OCI-LY1 (cell line): ENCODE measurements around the gene IL1F10.

ENCODE experiments used
- H2AFZ ChIP-seq: fragments of 200-600 bp; sonication (generic), shearing (Covaris generic); 2 replicates; pipeline ENCODE4 v1.6.0; 2014; ENCODE audit warnings: antibody characterized with exemption, mild to moderate bottlenecking, low read length
- H3F3A ChIP-seq: fragments of 200-600 bp; sonication (generic), shearing (Covaris generic); 2 replicates; pipeline ENCODE4 v1.6.0; 2014; ENCODE audit warnings: mild to moderate bottlenecking, antibody characterized with exemption, low read length, moderate library complexity; ENCODE audit not compliant: insufficient read depth
- H3K27ac ChIP-seq: fragments of 200-600 bp; sonication (generic); 2 replicates; pipeline ENCODE4 v1.5.1; 2014; ENCODE audit warnings: low read length, mixed run types, mild to moderate bottlenecking, low read depth; ENCODE audit not compliant: poor library complexity, severe bottlenecking
- H3K27me3 ChIP-seq: fragments of 200-600 bp; sonication (generic); 2 replicates; pipeline ENCODE4 v1.6.0; 2014; ENCODE audit warnings: antibody characterized with exemption, mild to moderate bottlenecking, low read length, moderate library complexity; ENCODE audit not compliant: insufficient read depth
- H3K36me3 ChIP-seq: fragments of 200-600 bp; sonication (generic); 2 replicates; pipeline ENCODE4 v1.6.1; 2014; ENCODE audit warnings: mild to moderate bottlenecking, antibody characterized with exemption, low read length, moderate library complexity, mixed read lengths; ENCODE audit not compliant: insufficient read depth
- H3K4me1 ChIP-seq: fragments of 200-600 bp; sonication (generic); 2 replicates; pipeline ENCODE4 v1.5.1; 2014; ENCODE audit warnings: mild to moderate bottlenecking, low read length, moderate library complexity; ENCODE audit not compliant: insufficient read depth, severe bottlenecking
- H3K4me2 ChIP-seq: fragments of 200-600 bp; sonication (generic), shearing (Covaris generic); 2 replicates; pipeline ENCODE4 v1.6.1; 2014; ENCODE audit warnings: low read length
- H3K4me3 ChIP-seq: fragments of 200-600 bp; sonication (generic); 2 replicates; pipeline ENCODE4 v1.5.1; 2014; ENCODE audit warnings: low read length, low read depth, mild to moderate bottlenecking, mixed read lengths; ENCODE audit not compliant: poor library complexity, severe bottlenecking
- H3K79me2 ChIP-seq: fragments of 200-600 bp; shearing (Covaris generic); 2 replicates; pipeline ENCODE4 v1.6.1; 2016; ENCODE audit warnings: mixed run types, low read length, mixed read lengths; ENCODE audit not compliant: insufficient read depth
- H3K9ac ChIP-seq: fragments of 200-600 bp; sonication (generic), shearing (Covaris generic); 2 replicates; pipeline ENCODE4 v1.6.1; 2014; ENCODE audit warnings: mild to moderate bottlenecking, low read length, mixed read lengths
- H3K9me2 ChIP-seq: fragments of 200-600 bp; sonication (generic), shearing (Covaris generic); 2 replicates; pipeline ENCODE4 v1.6.1; 2014; ENCODE audit warnings: low read depth, mild to moderate bottlenecking, low read length, mixed read lengths
- H3K9me3 ChIP-seq: fragments of 200-600 bp; shearing (Covaris generic); 2 replicates; pipeline ENCODE4 v1.6.1; 2014; ENCODE audit warnings: low read length, mixed read lengths
- H4K20me1 ChIP-seq: fragments of 200-600 bp; sonication (generic), shearing (Covaris generic); 2 replicates; pipeline ENCODE4 v1.6.0; 2016; ENCODE audit warnings: mild to moderate bottlenecking, low read length; ENCODE audit not compliant: insufficient read depth
- CTCF ChIP-seq: fragments of 200-600 bp; sonication (generic), shearing (Covaris generic); IDR thresholded peaks from 2 replicates; pipeline ENCODE4 v1.5.1; 2017; ENCODE audit warnings: mild to moderate bottlenecking, antibody characterized with exemption, low read length, moderate library complexity, mixed read lengths
- EZH2 ChIP-seq: fragments of 200-600 bp; sonication (generic), shearing (Covaris generic); IDR thresholded peaks from 2 replicates; pipeline ENCODE4 v1.8.0; 2017; ENCODE audit warnings: borderline replicate concordance, mixed run types, mild to moderate bottlenecking, antibody characterized with exemption, low read length, moderate library complexity, mixed read lengths

The IL1F10 gene

GRCh38 chr2:113114996-113115395, 47.2 kb downstream of the IL1F10 start:
- Histone ChIP-seq H3K9ac (no peak overlapping the region), H3K79me2 (no peaks in the 10 kb centered on the region), H4K20me1 (no peaks in the 10 kb centered on the region), H3K27ac (no peak overlapping the region), H3K9me2 (no peaks in the 10 kb centered on the region), H3K27me3 (no peaks in the 10 kb centered on the region), H3K4me3 (no peak overlapping the region), H3K4me2 (no peak overlapping the region), H3F3A (no peaks in the 10 kb centered on the region), H3K9me3 (no peaks in the 10 kb centered on the region), H2AFZ (no peak overlapping the region), H3K4me1 (peaks cover 7% of the 10 kb centered on the region), H3K36me3 (no peaks in the 10 kb centered on the region)
- TF ChIP-seq CTCF (no peak), EZH2 (no peak)

GRCh38 chr2:113116100-113116958, 48.6 kb downstream of the IL1F10 start:
- H3K9ac ChIP-seq = no peak overlapping the region
- no peak for TF ChIP-seq CTCF
- no peak for TF ChIP-seq EZH2
- H4K20me1 ChIP-seq = no peaks in the 10 kb centered on the region

GRCh38 chr2:113117541-113118262, 49.9 kb downstream of the IL1F10 start:
- Histone ChIP-seq H3K27ac (no peak overlapping the region), H3K79me2 (no peaks in the 10 kb centered on the region), H3K4me1 (peaks cover 7% of the 10 kb centered on the region), H3K9me2 (no peaks in the 10 kb centered on the region), H3K4me2 (no peak overlapping the region), H3K27me3 (no peaks in the 10 kb centered on the region), H4K20me1 (no peaks in the 10 kb centered on the region), H3F3A (no peaks in the 10 kb centered on the region), H3K36me3 (no peaks in the 10 kb centered on the region), H3K4me3 (no peak overlapping the region), H2AFZ (no peak overlapping the region), H3K9ac (no peak overlapping the region), H3K9me3 (no peaks in the 10 kb centered on the region)
- no peak for TF ChIP-seq EZH2
- no peak for TF ChIP-seq CTCF

More at GRCh38 chr2:113116100-113116958, 48.6 kb downstream of the IL1F10 start:
- Histone ChIP-seq H3K36me3 (no peaks in the 10 kb centered on the region), H3K4me1 (peaks cover 7% of the 10 kb centered on the region), H3K4me2 (no peak overlapping the region), H3K27ac (no peak overlapping the region), H3K9me2 (no peaks in the 10 kb centered on the region), H3K9me3 (no peaks in the 10 kb centered on the region), H3F3A (no peaks in the 10 kb centered on the region), H2AFZ (no peak overlapping the region), H3K4me3 (no peak overlapping the region), H3K27me3 (no peaks in the 10 kb centered on the region), H3K79me2 (no peaks in the 10 kb centered on the region)
